ENCODE data around the gene JAZF1. TPM values are rescaled to one million over a fixed set of nuclear protein-coding genes. Genes with fewer than 3 reads are reported as not detected.

JAZF1 gene
- total and polyA plus RNA-seq, 2 experiments from 2014 or later: 9.5 to 12.1 TPM

DNA sequence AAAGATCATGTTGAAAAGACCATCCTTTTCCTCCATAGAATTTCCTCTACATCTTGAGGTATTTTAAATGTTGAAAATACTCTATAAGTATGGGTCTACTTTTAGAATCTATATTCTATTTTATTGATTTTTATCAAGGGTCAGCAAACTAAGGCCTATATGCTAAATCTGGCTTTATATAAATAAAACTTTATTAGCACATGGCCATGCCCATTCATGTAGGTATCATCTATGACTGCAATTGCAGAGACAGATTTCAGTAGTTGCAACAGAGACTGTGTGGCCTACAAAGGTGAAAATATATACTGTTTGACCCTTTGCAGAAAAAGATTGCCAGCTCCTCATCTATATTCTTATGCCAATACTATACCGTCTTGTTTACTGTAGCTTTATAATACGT lies 367.9 kb downstream of the JAZF1 start:
- Histone ChIP-seq H3K4me1 (ENCODE audit: insufficient read depth) (no peaks in the 10 kb centered on the region), H2AFZ (no peak overlapping the region), H3K36me3 (replicated peaks; ENCODE audit: insufficient read depth, low read depth) (no peaks in the 10 kb centered on the region), H3K79me2 (no peaks in the 10 kb centered on the region), H3K27me3 (no peaks in the 10 kb centered on the region), H3K27ac (no peak overlapping the region), H4K20me1 (ENCODE audit: insufficient read depth, poor library complexity, severe bottlenecking) (no peaks in the 10 kb centered on the region), H3K4me3 (no peak overlapping the region), H3K4me2 (no peak overlapping the region), H3K9me2 (replicated peaks; ENCODE audit: insufficient read depth) (no peaks in the 10 kb centered on the region), H3K9me3 (ENCODE audit: low read depth) (no peaks in the 10 kb centered on the region)
- DNase-seq (ENCODE audit: low spot score): no peak
- TF ChIP-seq, protein P1, sequence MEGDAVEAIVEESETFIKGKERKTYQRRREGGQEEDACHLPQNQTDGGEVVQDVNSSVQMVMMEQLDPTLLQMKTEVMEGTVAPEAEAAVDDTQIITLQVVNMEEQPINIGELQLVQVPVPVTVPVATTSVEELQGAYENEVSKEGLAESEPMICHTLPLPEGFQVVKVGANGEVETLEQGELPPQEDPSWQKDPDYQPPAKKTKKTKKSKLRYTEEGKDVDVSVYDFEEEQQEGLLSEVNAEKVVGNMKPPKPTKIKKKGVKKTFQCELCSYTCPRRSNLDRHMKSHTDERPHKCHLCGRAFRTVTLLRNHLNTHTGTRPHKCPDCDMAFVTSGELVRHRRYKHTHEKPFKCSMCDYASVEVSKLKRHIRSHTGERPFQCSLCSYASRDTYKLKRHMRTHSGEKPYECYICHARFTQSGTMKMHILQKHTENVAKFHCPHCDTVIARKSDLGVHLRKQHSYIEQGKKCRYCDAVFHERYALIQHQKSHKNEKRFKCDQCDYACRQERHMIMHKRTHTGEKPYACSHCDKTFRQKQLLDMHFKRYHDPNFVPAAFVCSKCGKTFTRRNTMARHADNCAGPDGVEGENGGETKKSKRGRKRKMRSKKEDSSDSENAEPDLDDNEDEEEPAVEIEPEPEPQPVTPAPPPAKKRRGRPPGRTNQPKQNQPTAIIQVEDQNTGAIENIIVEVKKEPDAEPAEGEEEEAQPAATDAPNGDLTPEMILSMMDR (IDR thresholded peaks at IDR 0.05; ENCODE audit: poor library complexity): no peak
- no peak for TF ChIP-seq EZH2 (IDR thresholded peaks at IDR 0.05; ENCODE audit: borderline replicate concordance)
- TF ChIP-seq EZH2phosphoT487 (IDR thresholded peaks at IDR 0.05; ENCODE audit: low read depth, severe bottlenecking, unreplicated experiment): no peak
- WGBS (ENCODE audit: low lambda C conversion rate, missing lambda C conversion rate): 100% methylated on average over 2 of the region's 2 CpGs

DNA sequence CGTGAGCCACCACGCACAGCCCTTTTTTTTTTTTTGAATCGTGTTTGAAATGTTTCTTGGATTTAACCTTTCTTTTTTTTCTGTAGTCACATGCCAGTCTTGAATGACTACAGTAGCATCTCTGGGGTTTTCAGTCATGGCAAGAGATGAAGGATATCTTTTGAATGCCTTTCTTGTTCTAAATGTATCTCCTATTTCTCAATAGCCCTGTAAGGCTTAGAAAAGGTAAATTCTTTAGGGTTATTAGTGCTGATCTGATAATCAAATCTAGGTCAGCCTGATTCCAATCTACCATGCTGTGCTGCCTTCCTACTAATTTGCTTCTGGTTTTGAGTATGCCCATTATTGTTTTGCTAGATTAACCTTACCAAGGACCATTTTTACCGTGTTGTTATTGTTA lies 370.4 kb downstream of the JAZF1 start:
- peaks cover 3% of the 10 kb centered on the region for H3K79me2 ChIP-seq
- no peak for DNase-seq (ENCODE audit: low spot score)

DNA sequence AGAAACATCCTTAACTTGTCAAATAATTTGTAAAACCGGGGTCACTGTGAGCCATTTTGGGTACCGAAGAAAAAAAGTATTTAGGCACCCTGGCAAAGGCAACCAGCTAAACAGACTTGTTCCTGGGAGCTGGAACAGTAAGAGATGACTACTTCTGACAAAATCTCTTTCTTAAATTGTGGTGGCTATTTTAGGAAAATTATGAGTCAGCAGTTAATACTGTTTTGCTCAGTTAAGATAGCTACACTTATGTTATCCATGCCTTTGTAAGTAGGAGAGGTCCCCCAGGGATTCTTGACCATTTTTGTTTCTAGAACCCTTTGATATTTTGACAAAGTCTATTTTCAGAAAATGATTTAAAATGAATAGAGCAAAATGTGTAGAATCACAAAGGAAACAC lies 372.0 kb downstream of the JAZF1 start:
- DNase-seq (ENCODE audit: low spot score): no peak
- Histone ChIP-seq H3K36me3 (replicated peaks; ENCODE audit: insufficient read depth, low read depth) (no peaks in the 10 kb centered on the region), H3K27ac (no peak overlapping the region), H2AFZ (no peak overlapping the region), H3K9me2 (replicated peaks; ENCODE audit: insufficient read depth) (no peaks in the 10 kb centered on the region), H3K79me2 (peaks cover 3% of the 10 kb centered on the region), H3K27me3 (no peaks in the 10 kb centered on the region), H3K9me3 (ENCODE audit: low read depth) (no peaks in the 10 kb centered on the region), H3K4me1 (ENCODE audit: insufficient read depth) (no peaks in the 10 kb centered on the region), H3K4me3 (no peak overlapping the region), H3K4me2 (no peak overlapping the region), H4K20me1 (ENCODE audit: insufficient read depth, poor library complexity, severe bottlenecking) (peaks cover 3% of the 10 kb centered on the region)
- TF ChIP-seq, protein P1 (IDR thresholded peaks at IDR 0.05; ENCODE audit: poor library complexity): no peak
- TF ChIP-seq EZH2phosphoT487 (IDR thresholded peaks at IDR 0.05; ENCODE audit: low read depth, severe bottlenecking, unreplicated experiment): no peak
- TF ChIP-seq EZH2 (IDR thresholded peaks at IDR 0.05; ENCODE audit: borderline replicate concordance): no peak
- 97% methylated on average over 2 of the region's 2 CpGs for WGBS (ENCODE audit: low lambda C conversion rate, missing lambda C conversion rate)

More for the DNA sequence above, 370.4 kb downstream of the JAZF1 start:
- WGBS (ENCODE audit: low lambda C conversion rate, missing lambda C conversion rate): 81% methylated on average over 4 of the region's 4 CpGs
- no peaks in the 10 kb centered on the region for H3K9me2 ChIP-seq (replicated peaks; ENCODE audit: insufficient read depth)
- H3K4me3 ChIP-seq: no peak overlapping the region
- H3K4me1 ChIP-seq (ENCODE audit: insufficient read depth): no peaks in the 10 kb centered on the region
- H2AFZ ChIP-seq: no peak overlapping the region
- no peaks in the 10 kb centered on the region for H3K36me3 ChIP-seq (replicated peaks; ENCODE audit: insufficient read depth, low read depth)
- no peak overlapping the region for H3K27ac ChIP-seq
- no peaks in the 10 kb centered on the region for H3K9me3 ChIP-seq (ENCODE audit: low read depth)
- no peaks in the 10 kb centered on the region for H3K27me3 ChIP-seq
- TF ChIP-seq EZH2 (IDR thresholded peaks at IDR 0.05; ENCODE audit: borderline replicate concordance) (no peak), EZH2phosphoT487 (IDR thresholded peaks at IDR 0.05; ENCODE audit: low read depth, severe bottlenecking, unreplicated experiment) (no peak)
- TF ChIP-seq, protein P1 (IDR thresholded peaks at IDR 0.05; ENCODE audit: poor library complexity): no peak
- peaks cover 3% of the 10 kb centered on the region for H4K20me1 ChIP-seq (ENCODE audit: insufficient read depth, poor library complexity, severe bottlenecking)
- no peak overlapping the region for H3K4me2 ChIP-seq

DNA sequence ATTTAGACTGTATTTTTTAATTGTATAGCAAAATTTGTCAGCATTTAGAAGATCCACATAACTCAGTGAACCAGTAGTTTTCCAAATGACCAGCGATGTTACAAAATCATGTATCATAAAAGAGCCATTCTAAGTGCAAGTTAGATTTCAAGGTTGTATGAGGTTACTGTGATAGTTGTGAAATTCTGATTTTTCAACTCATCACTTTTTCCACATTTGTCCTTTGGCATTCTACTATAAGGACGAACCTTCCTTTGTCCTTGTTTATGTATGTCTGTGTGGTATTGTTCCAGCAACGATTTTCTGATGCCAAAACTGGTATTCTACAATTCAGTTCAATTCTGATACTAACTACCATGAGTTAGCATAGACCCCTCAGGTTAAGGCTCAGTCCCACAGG lies 376.5 kb downstream of the JAZF1 start:
- no peak overlapping the region for H3K4me3 ChIP-seq
- 93% methylated on average over 3 of the region's 3 CpGs for WGBS (ENCODE audit: low lambda C conversion rate, missing lambda C conversion rate)
- no peak for DNase-seq (ENCODE audit: low spot score)

More for the DNA sequence above, 376.5 kb downstream of the JAZF1 start:
- Histone ChIP-seq H3K79me2 (peaks cover 3% of the 10 kb centered on the region), H3K4me2 (no peak overlapping the region), H3K27me3 (no peaks in the 10 kb centered on the region), H3K27ac (no peak overlapping the region), H3K4me1 (ENCODE audit: insufficient read depth) (no peaks in the 10 kb centered on the region), H3K9me2 (replicated peaks; ENCODE audit: insufficient read depth) (no peaks in the 10 kb centered on the region), H3K9me3 (ENCODE audit: low read depth) (no peaks in the 10 kb centered on the region), H3K36me3 (replicated peaks; ENCODE audit: insufficient read depth, low read depth) (no peaks in the 10 kb centered on the region), H4K20me1 (ENCODE audit: insufficient read depth, poor library complexity, severe bottlenecking) (peaks cover 3% of the 10 kb centered on the region), H2AFZ (no peak overlapping the region)
- TF ChIP-seq EZH2phosphoT487 (IDR thresholded peaks at IDR 0.05; ENCODE audit: low read depth, severe bottlenecking, unreplicated experiment) (no peak), EZH2 (IDR thresholded peaks at IDR 0.05; ENCODE audit: borderline replicate concordance) (no peak)
- TF ChIP-seq, protein P1 (IDR thresholded peaks at IDR 0.05; ENCODE audit: poor library complexity): no peak

All from hepatocyte (in vitro differentiated cells).